GM13977 (cell line): ENCODE data around the gene ANP32A.

ENCODE experiments used
- DNase-seq: peaks from one replicate; pipeline ENCODE4 v3.0.0; 2012; ENCODE audit warnings: low spot score
- CTCF ChIP-seq: IDR thresholded peaks from 2 replicates; pipeline ENCODE4 v1.5.1; 2012; ENCODE audit warnings: mild to moderate bottlenecking, control low read depth; ENCODE audit not compliant: insufficient read depth; ENCODE audit errors: extremely low read depth, missing control alignments
- in situ Hi-C: fragments of 300-500 bp; cut with MboI; formaldehyde crosslinking; loops from one replicate; pipeline ENCODE4 v1.12.0; 2022; ENCODE audit warnings: low sequenced_read_pairs, low pct_unique_long_range_greater_than_20kb, mixed read lengths, inconsistent platforms; ENCODE audit not compliant: unreplicated experiment

ANP32A gene

DNA sequence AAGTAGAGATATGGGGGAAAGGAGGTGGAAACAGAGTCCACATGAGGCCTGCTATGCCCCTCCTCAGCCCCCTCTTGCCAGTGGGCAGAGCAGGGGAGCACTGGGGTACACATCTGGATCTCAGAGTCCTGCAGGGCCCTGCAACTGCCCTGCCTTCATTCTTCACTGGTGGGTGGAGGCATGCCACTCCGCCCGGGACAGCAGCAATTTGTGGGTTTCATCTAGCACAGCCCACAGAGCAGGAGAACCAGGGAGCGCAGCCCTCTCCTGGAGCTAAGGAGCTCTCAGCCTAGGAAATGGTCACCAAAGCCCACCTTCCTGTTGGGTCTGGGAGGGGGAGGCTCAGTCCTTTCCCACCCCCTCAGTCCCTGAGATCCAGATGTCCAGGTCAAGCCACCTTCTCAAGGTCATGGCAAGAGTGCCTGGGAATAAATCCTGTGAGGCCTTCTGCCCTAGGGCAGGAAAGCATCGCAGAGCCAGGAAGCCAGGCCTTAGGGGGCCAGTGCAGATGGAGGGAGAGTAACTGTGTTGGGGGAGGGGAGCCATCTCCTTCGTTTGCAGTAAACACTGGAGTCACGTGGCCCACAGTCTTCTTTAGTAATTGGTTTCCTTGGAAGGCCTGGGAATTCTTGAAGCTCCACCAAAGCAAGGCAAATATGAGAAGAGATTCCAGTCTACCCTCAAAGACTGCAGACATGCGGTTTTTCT is 31.0 kb downstream of the ANP32A start:
- no peak for TF ChIP-seq CTCF
- no peak for DNase-seq
- in situ Hi-C loops, result no loop called here

DNA sequence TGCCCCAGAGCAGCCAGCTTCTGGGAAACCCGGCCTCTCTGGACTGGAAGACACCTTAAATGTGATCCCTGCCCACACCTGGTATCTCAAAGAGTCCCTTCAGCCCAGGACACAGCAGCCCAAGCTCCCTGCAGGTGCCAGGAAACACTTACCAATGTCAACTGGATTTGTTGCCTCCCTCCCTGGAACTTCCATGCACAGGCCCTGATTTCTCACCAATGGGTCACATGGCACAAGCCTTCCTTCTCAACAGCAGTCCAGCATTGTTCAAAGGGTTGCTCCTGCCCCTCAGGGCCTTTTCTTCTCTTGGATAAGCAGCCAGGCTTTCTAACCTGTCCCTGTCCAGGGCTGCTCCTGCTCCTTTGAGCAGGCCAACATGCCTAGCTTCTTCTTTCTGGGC is 31.6 kb downstream of the ANP32A start:
- no peak for TF ChIP-seq CTCF
- DNase-seq, result no peak
- in situ Hi-C loops, result no loop called here

- DNase-seq, result no peak
- in situ Hi-C loops, result no loop called here
- no peak for TF ChIP-seq CTCF
Observed at GRCh38 chr15:68788264-68788624, 32.5 kb downstream of the ANP32A start.

- TF ChIP-seq CTCF, result no peak
- in situ Hi-C loops, result no loop called here
- DNase-seq, result no peak
Observed at GRCh38 chr15:68787609-68788263, 33.0 kb downstream of the ANP32A start.

- TF ChIP-seq CTCF, result no peak
- in situ Hi-C loops, result no loop called here
- DNase-seq, result no peak
Observed at GRCh38 chr15:68786753-68787152, 33.9 kb downstream of the ANP32A start.

- no peak for DNase-seq
- TF ChIP-seq CTCF, result no peak
- in situ Hi-C loops, result no loop called here
Observed at GRCh38 chr15:68785541-68785940, 35.2 kb downstream of the ANP32A start.
